ENCODE results near the gene DRAM1.

DNA sequence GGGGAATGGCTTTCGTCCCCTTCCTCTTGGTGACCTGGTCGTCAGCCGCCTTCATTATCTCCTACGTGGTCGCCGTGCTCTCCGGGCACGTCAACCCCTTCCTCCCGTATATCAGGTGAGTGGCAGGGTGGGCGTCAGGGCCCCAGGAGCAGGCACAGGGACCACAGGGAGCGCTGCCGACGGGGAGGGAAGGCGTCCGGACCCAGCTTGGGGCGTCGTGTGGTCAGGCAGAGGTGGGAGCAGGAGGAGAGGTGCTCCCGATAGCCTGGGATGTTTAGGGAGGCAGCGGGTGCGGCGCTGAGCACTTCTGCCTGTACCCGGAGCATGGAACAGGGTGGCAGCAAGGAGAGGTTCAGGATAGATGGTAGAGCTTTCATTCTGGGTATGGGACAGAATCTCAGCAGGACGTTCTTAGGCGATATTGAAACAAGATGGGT is 444 bp downstream of the DRAM1 start:
- TF ChIP-seq, protein P1, sequence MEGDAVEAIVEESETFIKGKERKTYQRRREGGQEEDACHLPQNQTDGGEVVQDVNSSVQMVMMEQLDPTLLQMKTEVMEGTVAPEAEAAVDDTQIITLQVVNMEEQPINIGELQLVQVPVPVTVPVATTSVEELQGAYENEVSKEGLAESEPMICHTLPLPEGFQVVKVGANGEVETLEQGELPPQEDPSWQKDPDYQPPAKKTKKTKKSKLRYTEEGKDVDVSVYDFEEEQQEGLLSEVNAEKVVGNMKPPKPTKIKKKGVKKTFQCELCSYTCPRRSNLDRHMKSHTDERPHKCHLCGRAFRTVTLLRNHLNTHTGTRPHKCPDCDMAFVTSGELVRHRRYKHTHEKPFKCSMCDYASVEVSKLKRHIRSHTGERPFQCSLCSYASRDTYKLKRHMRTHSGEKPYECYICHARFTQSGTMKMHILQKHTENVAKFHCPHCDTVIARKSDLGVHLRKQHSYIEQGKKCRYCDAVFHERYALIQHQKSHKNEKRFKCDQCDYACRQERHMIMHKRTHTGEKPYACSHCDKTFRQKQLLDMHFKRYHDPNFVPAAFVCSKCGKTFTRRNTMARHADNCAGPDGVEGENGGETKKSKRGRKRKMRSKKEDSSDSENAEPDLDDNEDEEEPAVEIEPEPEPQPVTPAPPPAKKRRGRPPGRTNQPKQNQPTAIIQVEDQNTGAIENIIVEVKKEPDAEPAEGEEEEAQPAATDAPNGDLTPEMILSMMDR (IDR thresholded peaks at IDR 0.05): no peak; the same call in 1 of the 2 replicates
- no peak for TF ChIP-seq ZFX (IDR thresholded peaks at IDR 0.05; ENCODE audit: borderline replicate concordance)
